ENCODE measurements around the gene CELF6. TPM values are rescaled to one million over a fixed set of nuclear protein-coding genes. Genes with fewer than 3 reads are reported as not detected.

The CELF6 gene
- total RNA-seq, 3 donors from 2014 or later: 2.6 to 3.5 (median 2.9) TPM

- TF ChIP-seq POLR2A (IDR thresholded peaks at IDR 0.05): no peak
- peak overlapping the region in 1 of 2 donors; percentile 7 for H3K27ac ChIP-seq
- H3K36me3 ChIP-seq: no peaks in the 10 kb centered on the region
- no peaks in the 10 kb centered on the region for H3K27me3 ChIP-seq
- H3K9me3 ChIP-seq: no peaks in the 10 kb centered on the region
- peaks cover 0 to 4% of the 10 kb centered on the region in 2 donors for H3K4me1 ChIP-seq
- DNase-seq (ENCODE audit: low spot score in 2 of 2): no peak
- no peak overlapping the region for H3K4me3 ChIP-seq
- intact Hi-C loops (cut with DNase I; ENCODE audit: low total_unique reads): loop anchor here (5.0 kb wide), 1 partner anchor 606 kb away; no protein-coding TSS in a partner anchor
Observed at GRCh38 chr15:72238586-72238985, 81.4 kb downstream of the CELF6 start.

- H3K4me1 ChIP-seq: peaks cover 0 to 4% of the 10 kb centered on the region in 2 donors
- H3K36me3 ChIP-seq: no peaks in the 10 kb centered on the region
- H3K27ac ChIP-seq: peak overlapping the region; percentile 80 to 88
- TF ChIP-seq POLR2A (IDR thresholded peaks at IDR 0.05): no peak
- intact Hi-C loops (cut with DNase I; ENCODE audit: low total_unique reads): loop anchor here (5.0 kb wide), 1 partner anchor 606 kb away; no protein-coding TSS in a partner anchor
- H3K9me3 ChIP-seq: no peaks in the 10 kb centered on the region
- no peak overlapping the region for H3K4me3 ChIP-seq
- no peaks in the 10 kb centered on the region for H3K27me3 ChIP-seq
- DNase-seq (ENCODE audit: low spot score in 2 of 2): no peak
Observed at GRCh38 chr15:72237853-72238224, 82.1 kb downstream of the CELF6 start.

GRCh38 chr15:72237029-72237852 lies 82.7 kb downstream of the CELF6 start:
- H3K4me3 ChIP-seq: peak overlapping the region in 2 of 3 donors; percentile 25 to 52

GRCh38 chr15:72236381-72237003 lies 83.5 kb downstream of the CELF6 start:
- H3K4me1 ChIP-seq: peaks cover 4 to 8% of the 10 kb centered on the region in 2 donors
- H3K36me3 ChIP-seq: no peaks in the 10 kb centered on the region
- no peaks in the 10 kb centered on the region for H3K9me3 ChIP-seq
- no peak for DNase-seq (ENCODE audit: low spot score in 2 of 2)
- intact Hi-C loops (cut with DNase I; ENCODE audit: low total_unique reads): loop anchor here (5.0 kb wide), 1 partner anchor 604 kb away; no protein-coding TSS in a partner anchor
- H3K4me3 ChIP-seq: peak overlapping the region in 2 of 3 donors; percentile 25 to 52
- TF ChIP-seq CTCF (IDR thresholded peaks at IDR 0.05): no peak
- no peak for TF ChIP-seq POLR2A (IDR thresholded peaks at IDR 0.05)
- peak overlapping the region; percentile 80 to 88 for H3K27ac ChIP-seq
- no peaks in the 10 kb centered on the region for H3K27me3 ChIP-seq

More at GRCh38 chr15:72237029-72237852, 82.7 kb downstream of the CELF6 start:
- Histone ChIP-seq H3K27me3 (no peaks in the 10 kb centered on the region), H3K9me3 (no peaks in the 10 kb centered on the region), H3K4me1 (peaks cover 4 to 6% of the 10 kb centered on the region in 2 donors), H3K36me3 (no peaks in the 10 kb centered on the region), H3K27ac (peak overlapping the region; percentile 80 to 88)
- TF ChIP-seq CTCF (IDR thresholded peaks at IDR 0.05) (no peak), POLR2AphosphoS5 (IDR thresholded peaks at IDR 0.05) (peak in 2 of 3 donors; percentile 41 to 72)
- peak in 1 of 2 donors; percentile 71 for DNase-seq (ENCODE audit: low spot score in 2 of 2)
- intact Hi-C loops (cut with DNase I; ENCODE audit: low total_unique reads): loop anchor here (5.0 kb wide), 1 partner anchor 605 kb away; no protein-coding TSS in a partner anchor

GRCh38 chr15:72235298-72235697 lies 84.7 kb downstream of the CELF6 start:
- Histone ChIP-seq H3K9me3 (no peaks in the 10 kb centered on the region), H3K27ac (no peak overlapping the region), H3K4me3 (no peak overlapping the region), H3K27me3 (no peaks in the 10 kb centered on the region), H3K4me1 (peaks cover 4 to 8% of the 10 kb centered on the region in 2 donors), H3K36me3 (no peaks in the 10 kb centered on the region)
- intact Hi-C loops (cut with DNase I; ENCODE audit: low total_unique reads): loop anchor here (5.0 kb wide), 1 partner anchor 603 kb away; no protein-coding TSS in a partner anchor
- TF ChIP-seq CTCF (IDR thresholded peaks at IDR 0.05): no peak
- TF ChIP-seq POLR2AphosphoS5 (IDR thresholded peaks at IDR 0.05): no peak
- no peak for TF ChIP-seq POLR2A (IDR thresholded peaks at IDR 0.05)
- DNase-seq (ENCODE audit: low spot score in 2 of 2): no peak

Other genes with a start within 250 kb of the CELF6 start
- gene MYO9A, start 202.0 kb downstream of the CELF6 start, total RNA-seq: 100 to 1,000 TPM in 1 of 3 donors, 10 to 100 TPM in 2; 64.2 to 128 (median 86.5) TPM
- 1 to 10 TPM; 1.6 to 4.4 (median 2.0) TPM for gene SENP8, start 201.8 kb downstream of the CELF6 start, total RNA-seq
- 10 to 100 TPM in 2 of 3 donors, under 1 TPM in 1; 0.16 to 52.5 (median 18.7) TPM for gene GRAMD2A, start 122.4 kb downstream of the CELF6 start, total RNA-seq
- 100 to 1,000 TPM; 212 to 476 (median 367) TPM for gene PKM, start 89.0 kb downstream of the CELF6 start, total RNA-seq
- gene PARP6, start 47.6 kb downstream of the CELF6 start, total RNA-seq: 10 to 100 TPM; 63.9 to 90.4 (median 65.8) TPM
- gene HEXA, start 55.9 kb upstream of the CELF6 start, total RNA-seq: 100 to 1,000 TPM in 1 of 3 donors, 10 to 100 TPM in 2; 63.6 to 147 (median 81.1) TPM
- gene TMEM202, start 78.1 kb upstream of the CELF6 start, total RNA-seq: not detected
- 100 to 1,000 TPM in 1 of 3 donors, 10 to 100 TPM in 2; 54.1 to 106 (median 61.1) TPM for gene ARIH1, start 154.2 kb upstream of the CELF6 start, total RNA-seq